GM19099 (cell line): ENCODE data around the gene CNR1.

Experiments
- POLR2A ChIP-seq: IDR thresholded peaks from 3 replicates; pipeline ENCODE4 v1.6.1; 2011; ENCODE audit warnings: low read depth; ENCODE audit not compliant: insufficient read length; ENCODE audit errors: extremely low read depth

CNR1 gene

GRCh38 chr6:88157106-88157505, 9.0 kb downstream of the CNR1 start:
- TF ChIP-seq POLR2A, result no peak

DNA sequence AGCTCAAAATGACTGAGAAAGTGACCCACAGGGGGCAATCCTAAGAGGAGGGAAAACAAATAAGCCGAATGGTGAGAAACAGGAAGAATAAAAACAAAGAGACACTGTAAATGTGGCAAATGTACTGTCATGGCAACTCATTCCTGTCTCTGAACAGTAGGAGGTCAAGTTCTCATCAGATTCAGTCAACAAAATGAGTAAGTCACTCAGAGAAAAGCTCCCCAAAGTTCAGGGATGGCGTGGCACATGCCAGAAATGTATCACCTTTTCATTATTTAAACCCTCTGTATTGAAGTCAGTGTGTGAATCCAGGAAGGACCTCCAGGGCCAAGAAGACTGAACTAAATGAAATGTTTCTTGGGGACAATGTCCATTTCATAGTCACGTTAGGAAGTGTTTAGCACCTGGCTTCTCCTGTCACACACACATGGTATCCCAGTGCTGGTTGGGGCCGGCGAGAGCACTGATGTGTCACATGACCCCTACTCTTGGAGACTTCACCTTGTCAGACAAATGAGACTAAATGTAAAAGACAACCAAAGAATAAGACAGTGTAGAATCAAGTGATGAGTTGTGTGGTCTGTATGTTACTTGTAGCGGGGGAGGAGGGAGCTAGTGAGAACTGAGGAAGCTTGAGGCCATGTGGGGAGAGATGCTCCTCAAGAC, 20.7 kb downstream of the CNR1 start:
- no peak for TF ChIP-seq POLR2A

- TF ChIP-seq POLR2A, result no peak
Observed at GRCh38 chr6:88144637-88145297, 21.4 kb downstream of the CNR1 start.

DNA sequence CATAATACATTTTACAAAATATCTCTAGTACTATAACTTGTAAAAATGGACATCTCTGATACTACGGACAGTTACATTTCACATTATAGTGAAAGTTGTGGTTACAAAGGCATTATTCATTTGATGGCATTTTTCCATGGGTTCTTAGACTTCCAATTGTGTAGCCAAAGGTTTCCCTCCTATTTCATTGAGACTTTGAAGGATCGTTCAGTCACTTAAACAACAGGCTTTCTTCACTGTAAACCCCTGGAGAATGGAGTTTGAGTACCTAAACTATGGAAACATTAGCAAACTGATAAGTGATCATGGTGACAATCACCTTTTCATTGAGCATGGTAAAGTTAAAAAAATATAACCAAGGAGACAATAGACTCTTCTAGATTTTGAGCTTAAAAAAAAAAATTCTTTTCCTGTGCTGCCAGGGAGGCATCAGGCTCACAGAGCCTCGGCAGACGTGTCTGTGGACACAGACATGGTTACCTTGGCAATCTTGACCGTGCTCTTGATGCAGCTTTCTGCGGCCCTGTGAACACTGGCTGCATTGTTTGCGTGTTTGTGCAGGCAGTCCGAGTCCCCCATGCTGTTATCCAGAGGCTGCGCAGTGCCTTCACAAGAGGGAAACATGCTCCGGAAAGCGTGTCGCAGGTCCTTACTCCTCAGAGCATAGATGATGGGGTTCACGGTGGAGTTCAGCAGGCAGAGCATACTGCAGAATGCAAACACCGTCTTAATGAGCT, 22.6 kb downstream of the CNR1 start:
- no peak for TF ChIP-seq POLR2A

DNA sequence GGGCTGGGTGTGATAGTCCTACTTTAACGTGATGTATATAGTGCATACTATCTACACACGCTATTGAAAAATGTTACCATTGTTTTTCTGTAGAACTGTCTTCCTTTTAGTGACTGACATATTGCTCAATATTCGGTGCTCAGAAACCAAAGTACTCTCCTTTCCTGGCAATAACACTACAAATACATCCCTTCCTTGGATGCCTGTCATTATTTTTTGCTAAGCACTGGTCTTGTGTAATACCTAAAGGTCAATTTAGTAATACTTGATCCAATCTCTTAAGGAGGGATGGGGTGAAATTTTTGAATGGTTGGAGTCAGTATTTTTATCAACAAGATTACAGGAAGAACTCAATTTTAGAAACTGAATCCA, 23.9 kb downstream of the CNR1 start:
- no peak for TF ChIP-seq POLR2A

DNA sequence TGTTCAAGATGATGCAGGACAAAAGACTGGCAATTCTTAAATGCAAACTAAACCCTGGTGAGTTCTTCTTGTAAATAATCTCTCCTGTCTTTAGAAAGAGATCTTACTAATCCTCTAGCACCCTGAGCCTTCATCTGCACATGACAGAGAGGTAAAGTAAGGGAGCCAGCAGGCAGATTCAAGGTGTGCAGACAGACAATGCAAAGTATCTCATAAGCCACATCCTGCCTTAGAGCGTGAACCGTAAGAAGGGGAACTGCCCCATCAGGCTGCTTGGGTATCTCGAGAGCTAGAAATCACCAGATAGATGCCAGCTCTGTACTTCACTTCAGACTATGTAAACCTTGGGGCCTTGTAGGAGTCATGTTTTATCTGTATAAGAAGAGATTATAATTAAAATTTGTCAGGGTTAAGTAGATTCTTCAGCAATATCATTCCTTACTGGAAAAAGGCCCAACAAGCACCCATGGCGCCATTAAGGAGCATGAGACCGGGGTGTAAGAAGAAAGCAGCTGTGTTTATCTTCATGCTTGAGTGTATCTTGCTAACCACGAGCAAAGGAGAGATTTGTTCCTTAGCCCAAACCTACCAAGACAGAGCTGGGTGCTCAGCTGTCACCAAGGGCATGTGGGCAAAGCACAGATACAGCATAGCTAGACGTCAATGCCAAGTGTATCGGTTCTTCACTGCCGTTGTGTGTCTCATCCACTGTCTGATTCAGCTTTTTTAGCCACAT, 24.4 kb downstream of the CNR1 start:
- TF ChIP-seq POLR2A, result no peak

DNA sequence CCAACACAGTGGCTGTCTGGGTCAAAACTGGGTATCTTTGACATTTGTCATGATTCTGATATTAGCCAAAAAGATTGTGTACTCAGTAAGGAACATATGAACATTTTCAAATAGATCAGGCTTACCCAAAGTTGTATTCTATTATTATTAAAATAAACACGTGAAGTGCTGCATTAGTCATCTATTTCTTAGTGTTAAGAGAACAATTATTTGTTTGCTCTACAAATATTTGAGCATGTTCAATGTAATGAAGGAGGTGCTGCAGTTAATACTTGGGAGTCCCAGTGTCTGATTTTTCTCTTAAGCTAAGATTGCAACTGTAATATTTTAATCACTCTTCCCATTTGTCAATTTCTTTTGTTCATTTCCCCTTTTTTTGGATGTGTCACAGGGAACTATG, 28.2 kb downstream of the CNR1 start:
- TF ChIP-seq POLR2A, result no peak

DNA sequence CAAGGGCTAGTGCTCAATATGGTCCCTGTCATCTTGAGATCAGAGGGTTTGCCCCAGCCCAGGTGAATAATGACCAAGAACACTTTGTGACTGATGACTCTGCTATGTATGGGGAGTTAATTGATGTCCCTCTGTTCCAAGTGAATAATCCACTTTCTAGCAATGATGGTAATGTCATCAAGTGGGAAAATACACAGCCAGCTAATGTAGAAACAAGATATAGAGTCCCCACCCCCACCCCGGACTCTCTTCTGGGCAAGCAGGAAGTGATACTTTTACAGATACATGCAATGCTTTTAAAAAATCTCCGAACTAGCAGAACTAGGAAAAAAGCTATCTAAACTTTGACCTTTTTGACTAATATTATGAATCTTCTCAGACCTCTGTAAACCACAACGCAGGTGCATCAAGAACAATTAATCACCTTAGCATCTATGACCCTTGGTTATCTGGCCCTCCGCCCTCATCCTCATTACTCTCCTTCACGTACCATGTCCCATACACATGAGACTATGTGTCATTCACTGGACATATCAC, 30.5 kb downstream of the CNR1 start:
- TF ChIP-seq POLR2A, result no peak

DNA sequence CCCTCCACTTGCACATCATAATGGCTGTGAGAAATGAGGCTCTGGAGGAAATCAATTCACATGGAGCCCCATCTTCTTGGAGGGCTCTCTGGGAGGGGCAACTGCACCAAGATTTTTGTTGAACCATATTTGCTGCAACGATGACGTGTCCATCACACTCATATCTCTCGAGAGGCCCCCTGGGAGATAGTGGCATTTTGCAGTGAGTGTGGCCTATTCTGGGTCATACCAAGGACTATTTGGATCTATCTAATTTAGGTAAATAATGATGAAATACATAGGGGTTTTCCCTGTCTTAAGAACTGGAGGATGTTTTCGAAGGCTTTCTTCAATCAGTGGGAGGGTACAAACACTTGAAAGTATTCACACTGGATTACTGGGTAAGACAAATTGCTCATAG, 31.6 kb downstream of the CNR1 start:
- no peak for TF ChIP-seq POLR2A

GRCh38 chr6:88133718-88134117, 32.4 kb downstream of the CNR1 start:
- TF ChIP-seq POLR2A, result no peak

GRCh38 chr6:88124925-88125557, 41.1 kb downstream of the CNR1 start:
- no peak for TF ChIP-seq POLR2A

GRCh38 chr6:88120635-88121034, 45.5 kb downstream of the CNR1 start:
- no peak for TF ChIP-seq POLR2A

GRCh38 chr6:88119769-88120168, 46.4 kb downstream of the CNR1 start:
- no peak for TF ChIP-seq POLR2A

DNA sequence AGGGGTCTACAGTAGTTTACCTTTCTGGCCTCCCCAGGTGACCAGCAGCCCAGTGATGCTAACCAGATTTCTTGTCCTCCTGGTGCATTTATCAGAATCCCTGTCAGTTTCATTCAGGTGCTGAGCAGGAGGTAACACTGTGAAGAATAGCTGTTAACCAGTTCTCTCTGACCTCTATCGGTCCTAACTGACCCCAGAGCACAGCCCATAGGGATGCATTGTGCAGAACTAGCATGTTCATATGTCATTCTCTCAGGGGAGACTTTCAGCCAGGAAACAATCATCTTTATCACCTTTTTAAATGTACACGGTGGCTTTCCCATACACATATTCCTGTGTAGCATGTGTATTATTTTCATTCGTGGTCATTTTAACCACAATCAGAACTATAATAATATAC, 49.9 kb downstream of the CNR1 start:
- TF ChIP-seq POLR2A, result no peak

GRCh38 chr6:88115307-88115706, 50.8 kb downstream of the CNR1 start:
- no peak for TF ChIP-seq POLR2A
